ENCODE results near the gene ZNF639.

ZNF639 gene

DNA sequence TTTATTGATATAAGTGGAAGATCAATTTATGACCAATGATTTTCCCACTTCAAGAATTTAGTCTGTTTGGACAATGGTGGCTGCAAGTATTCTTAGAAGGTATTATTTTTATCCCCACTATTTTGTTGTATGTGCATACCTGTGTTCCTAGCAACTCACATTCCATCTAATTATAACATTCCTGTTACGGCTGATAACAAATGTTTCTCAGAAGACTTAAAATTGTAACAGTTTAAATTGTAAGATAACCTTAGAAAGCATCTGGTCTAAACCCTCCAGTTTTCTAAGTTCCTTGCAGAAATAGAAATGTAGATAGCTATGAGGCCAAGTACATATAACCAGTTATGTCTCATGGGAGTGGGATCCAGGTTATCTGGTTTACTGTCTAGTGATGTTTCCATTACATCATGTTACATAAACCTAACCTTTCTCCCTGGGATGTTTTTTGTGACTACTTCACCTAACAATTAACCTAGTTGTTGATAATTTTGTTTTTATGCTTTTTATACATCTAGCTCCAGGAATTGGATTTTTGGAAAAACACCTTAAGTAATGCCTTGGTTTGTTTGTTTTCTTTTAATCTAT is 13.6 kb downstream of the ZNF639 start:
- ATAC-seq (no peak), DNase-seq (ENCODE audit: low spot score in 2 of 2) (no peak)
- H3K36me3 Mint-ChIP-seq, result peaks cover 66% of the 10 kb centered on the region
- H3K4me1 Mint-ChIP-seq, result no peaks in the 10 kb centered on the region
- H3K9me3 Mint-ChIP-seq, result no peaks in the 10 kb centered on the region
- H3K4me3 Mint-ChIP-seq, result no peak overlapping the region
- no peak overlapping the region for H3K27ac Mint-ChIP-seq

DNA sequence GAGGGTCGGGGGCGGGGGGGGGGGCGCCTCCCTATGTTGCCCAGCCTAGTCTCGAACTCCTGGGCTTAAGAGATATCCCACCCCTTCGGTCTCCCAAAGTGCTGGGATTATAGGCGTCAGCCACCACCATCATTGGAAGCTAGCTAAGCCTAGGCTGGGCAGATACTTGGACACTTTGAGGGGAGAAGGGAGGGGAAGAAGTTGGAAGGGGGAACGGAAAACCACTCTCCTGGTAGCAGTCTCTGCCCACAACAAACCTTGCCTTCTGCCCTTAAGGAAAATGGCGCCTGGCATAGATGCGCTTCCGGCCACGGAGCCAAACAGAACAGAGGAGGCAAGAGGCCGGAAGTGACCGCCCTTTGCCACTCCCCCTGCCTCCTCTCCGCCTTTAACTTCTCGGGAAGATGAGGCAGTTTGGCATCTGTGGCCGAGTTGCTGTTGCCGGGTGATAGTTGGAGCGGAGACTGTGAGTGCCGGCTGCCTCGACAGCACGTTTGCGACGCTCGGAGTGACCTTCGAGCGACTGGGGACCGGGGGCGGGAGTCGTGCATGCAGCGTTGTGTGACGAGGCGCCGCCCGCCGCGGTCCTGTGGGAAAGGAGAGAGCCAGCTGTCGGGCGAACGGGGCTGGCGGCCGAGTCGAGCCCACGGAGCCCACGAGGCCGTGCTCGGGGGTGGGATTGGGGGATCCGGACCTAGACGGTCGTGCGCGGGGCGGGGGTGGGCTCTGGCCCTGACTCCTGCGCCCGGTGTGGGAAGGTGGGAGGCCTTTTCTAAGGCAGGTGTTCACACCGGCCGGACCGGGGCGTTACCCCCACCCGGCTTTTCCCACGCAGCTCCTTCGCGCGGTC is 24.7 kb downstream of the ZNF639 start, which contains the start of gene MFN1:
TSS of gene MFN1 (plus strand) at position 365 of the 850 bp plus-strand sequence. CDS start 1,143 bp downstream, outside the sequence.
- peaks cover 36% of the 10 kb centered on the region for H3K36me3 Mint-ChIP-seq
- H3K9me3 Mint-ChIP-seq, result no peaks in the 10 kb centered on the region
- peak; percentile 98 for ATAC-seq
- no peaks in the 10 kb centered on the region for H3K4me1 Mint-ChIP-seq
- peak; percentile 69 to 91 for DNase-seq (ENCODE audit: low spot score in 2 of 2)
- H3K4me3 Mint-ChIP-seq, result peak within 1 kb of the TSS; percentile 96
- peak within 1 kb of the TSS; percentile 96 for H3K27ac Mint-ChIP-seq

DNA sequence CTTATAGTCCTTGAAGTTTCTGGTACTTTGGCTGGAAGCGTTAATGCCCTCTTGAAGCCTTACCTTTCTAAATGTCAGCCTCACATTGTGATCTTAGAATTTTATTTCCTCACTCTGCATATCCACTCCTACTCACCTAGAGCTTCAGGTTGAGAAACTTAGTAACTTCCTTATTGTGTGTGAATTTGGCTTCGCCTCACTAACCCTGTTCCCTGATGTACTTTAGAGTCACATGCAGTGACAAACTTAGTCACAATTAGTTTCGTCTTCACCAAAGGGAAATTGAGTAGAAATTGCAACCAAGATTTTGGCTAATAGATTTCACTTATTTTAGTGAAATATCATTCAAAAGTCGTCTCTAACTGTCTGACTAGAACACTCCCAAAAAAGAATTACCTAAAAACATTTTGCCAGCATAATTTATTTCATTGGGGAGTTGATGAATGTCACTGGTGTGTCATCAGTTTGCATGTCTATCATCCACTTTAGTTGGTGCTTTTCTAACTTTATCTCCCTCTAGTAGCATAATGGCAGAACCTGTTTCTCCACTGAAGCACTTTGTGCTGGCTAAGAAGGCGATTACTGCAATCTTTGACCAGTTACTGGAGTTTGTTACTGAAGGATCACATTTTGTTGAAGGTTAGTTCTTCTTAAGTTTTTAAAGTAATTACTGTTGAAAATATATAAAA is 25.6 kb downstream of the ZNF639 start:
- no peaks in the 10 kb centered on the region for H3K4me1 Mint-ChIP-seq
- H3K36me3 Mint-ChIP-seq, result peaks cover 45% of the 10 kb centered on the region
- no peak for DNase-seq (ENCODE audit: low spot score in 2 of 2)
- no peaks in the 10 kb centered on the region for H3K9me3 Mint-ChIP-seq
- H3K4me3 Mint-ChIP-seq, result peak overlapping the region; percentile 96
- peak; percentile 44 for ATAC-seq
- H3K27ac Mint-ChIP-seq, result peak overlapping the region; percentile 96

DNA sequence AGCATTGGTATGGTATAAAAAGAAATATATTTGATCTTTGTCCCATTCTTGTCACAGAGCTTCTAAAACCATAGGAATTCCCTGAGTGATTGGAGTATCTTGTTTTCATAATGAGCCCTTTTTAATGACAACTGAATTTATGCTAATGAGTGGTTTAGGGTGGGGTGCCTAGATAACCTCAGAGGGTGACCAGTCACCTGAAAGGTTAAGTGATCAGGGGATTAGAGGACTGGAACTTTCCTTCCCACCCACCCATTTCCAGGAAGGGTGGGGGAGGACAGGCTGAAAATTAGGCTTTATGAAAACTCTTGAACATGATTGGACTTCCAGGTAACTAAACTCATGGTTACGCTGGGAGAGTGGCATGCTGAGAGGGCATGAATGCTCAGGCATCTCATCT is 33.2 kb downstream of the ZNF639 start:
- Mint-ChIP-seq H3K27ac (peak overlapping the region; percentile 71), H3K9me3 (no peaks in the 10 kb centered on the region), H3K36me3 (peaks cover 100% of the 10 kb centered on the region), H3K4me3 (no peak overlapping the region), H3K4me1 (peaks cover 23% of the 10 kb centered on the region)
- ATAC-seq (no peak), DNase-seq (ENCODE audit: low spot score in 2 of 2) (no peak)

DNA sequence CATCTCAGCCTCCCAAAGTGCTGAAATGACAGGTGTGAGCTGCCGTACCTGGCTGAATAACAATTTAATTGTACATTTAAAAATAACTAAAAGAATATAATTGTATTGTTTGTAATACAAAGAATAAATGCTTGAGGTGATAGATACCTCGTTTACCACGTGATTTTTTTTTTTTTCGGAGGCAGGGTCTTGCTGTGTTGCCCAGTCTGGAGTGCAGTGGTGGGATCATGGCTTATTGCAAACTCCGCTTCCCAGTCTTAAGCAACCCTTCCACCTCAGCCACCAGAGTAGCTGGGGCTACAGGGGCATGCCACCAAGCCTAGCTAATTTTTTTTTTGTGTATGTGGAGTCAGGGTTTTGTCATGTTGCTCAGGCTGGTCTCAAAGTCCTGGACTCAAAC is 40.5 kb downstream of the ZNF639 start:
- Mint-ChIP-seq H3K27ac (no peak overlapping the region), H3K36me3 (peaks cover 99% of the 10 kb centered on the region), H3K9me3 (no peaks in the 10 kb centered on the region), H3K4me3 (no peak overlapping the region), H3K4me1 (no peaks in the 10 kb centered on the region)
- no peak for ATAC-seq
- DNase-seq (ENCODE audit: low spot score in 2 of 2), result no peak

DNA sequence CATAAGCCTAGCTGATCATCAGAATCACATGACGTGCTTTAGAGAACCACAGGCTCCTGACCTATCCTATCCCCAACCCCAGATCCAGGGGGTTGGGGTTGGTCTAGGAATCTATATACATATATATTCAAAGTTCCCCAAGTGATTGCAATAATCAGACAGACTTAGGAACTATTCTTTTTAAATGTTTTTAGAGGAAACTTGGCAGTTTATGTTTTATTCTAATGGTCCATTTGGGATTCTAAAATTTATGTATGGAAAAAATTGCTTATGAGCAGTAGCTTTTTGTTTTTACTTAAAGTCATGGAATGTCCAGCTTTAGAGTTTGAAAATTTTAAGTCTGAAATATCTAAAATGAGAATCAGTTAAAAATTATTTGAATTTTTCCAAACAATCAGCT is 46.8 kb downstream of the ZNF639 start:
- Mint-ChIP-seq H3K4me1 (no peaks in the 10 kb centered on the region), H3K4me3 (no peak overlapping the region), H3K9me3 (no peaks in the 10 kb centered on the region), H3K27ac (no peak overlapping the region), H3K36me3 (peaks cover 72% of the 10 kb centered on the region)
- ATAC-seq, result no peak
- no peak for DNase-seq (ENCODE audit: low spot score in 2 of 2)

DNA sequence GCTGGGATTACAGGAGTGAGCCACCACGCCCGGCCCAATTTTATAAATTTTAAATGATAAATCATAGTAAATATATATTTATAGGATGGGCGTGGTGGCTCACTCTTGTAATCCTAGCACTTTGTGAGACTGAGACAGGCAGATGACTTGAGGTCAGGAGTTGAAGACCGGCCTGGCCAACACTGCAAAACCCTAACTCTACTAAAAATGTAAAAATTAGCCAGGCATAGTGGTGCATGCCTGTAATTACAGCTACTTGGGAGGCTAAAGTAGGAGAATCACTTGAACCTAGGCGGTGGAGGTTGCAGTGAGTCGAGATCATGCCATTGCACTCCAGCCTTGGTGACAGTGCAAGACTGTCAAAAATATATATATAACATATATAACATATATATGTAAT is 51.1 kb downstream of the ZNF639 start:
- Mint-ChIP-seq H3K4me1 (no peaks in the 10 kb centered on the region), H3K27ac (no peak overlapping the region), H3K9me3 (no peaks in the 10 kb centered on the region), H3K4me3 (no peak overlapping the region), H3K36me3 (peaks cover 71% of the 10 kb centered on the region)
- ATAC-seq (no peak), DNase-seq (ENCODE audit: low spot score in 2 of 2) (no peak)

DNA sequence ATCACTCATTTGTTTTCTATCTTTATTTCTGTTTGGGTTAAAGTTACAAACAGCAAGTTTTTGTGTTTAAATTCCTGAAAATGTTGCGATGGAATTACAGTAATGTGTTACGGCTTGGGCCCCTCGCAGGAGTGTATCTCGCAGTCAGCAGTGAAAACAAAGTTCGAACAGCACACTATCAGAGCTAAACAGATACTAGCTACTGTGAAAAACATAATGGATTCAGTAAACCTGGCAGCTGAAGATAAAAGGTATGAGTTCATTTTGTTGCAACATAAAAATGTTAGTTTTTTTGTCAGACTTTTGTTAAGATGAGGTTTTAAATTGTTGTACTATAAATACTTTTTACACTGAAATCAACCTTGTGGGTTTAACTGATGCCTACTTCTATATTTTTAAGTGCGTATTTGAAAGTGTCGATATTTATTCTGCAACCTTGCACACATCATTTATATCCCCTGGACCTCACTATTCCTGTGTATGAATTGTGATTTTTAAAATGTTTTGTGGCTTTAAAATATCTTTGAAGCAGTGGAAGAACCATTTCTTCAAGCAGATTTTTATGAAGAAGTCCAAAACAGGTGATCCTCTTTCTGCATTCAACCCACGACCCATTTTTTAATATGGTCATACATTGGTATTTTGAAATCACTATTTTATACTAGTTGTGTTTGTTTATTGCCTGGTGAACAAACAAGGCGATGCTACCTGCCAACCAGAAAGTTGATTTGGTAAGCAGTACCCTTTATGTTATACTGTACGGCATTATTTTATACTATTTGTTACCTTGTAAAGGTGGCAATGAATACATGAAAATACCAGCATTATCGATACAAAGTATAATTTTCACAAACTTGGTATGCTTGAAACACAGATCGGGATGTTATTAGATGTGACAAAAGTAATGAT is 52.5 kb downstream of the ZNF639 start:
- ATAC-seq (no peak), DNase-seq (ENCODE audit: low spot score in 2 of 2) (no peak)
- no peak overlapping the region for H3K27ac Mint-ChIP-seq
- no peaks in the 10 kb centered on the region for H3K4me1 Mint-ChIP-seq
- H3K36me3 Mint-ChIP-seq, result peaks cover 75% of the 10 kb centered on the region
- H3K4me3 Mint-ChIP-seq, result no peak overlapping the region
- H3K9me3 Mint-ChIP-seq, result no peaks in the 10 kb centered on the region

DNA sequence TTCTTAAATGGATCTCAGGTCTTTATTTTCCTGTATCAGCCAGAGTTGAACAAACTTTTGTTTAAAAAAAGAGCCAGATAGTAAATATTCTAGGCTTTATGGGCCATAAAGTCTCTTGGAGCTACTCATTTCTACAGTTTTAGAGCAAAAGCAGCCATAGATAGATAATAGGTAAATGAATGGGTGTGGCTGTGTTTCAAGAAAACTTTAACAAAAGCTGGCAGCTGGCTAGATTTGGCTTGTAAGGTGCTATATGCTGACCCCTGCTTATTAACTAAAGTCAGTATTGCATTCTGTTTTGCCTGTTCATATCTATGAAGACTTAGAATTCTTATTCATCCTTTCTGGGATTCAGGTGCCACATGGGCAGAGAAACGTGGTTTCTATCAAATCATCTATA is 53.6 kb downstream of the ZNF639 start:
- H3K4me1 Mint-ChIP-seq, result no peaks in the 10 kb centered on the region
- ATAC-seq, result no peak
- peaks cover 68% of the 10 kb centered on the region for H3K36me3 Mint-ChIP-seq

More for the DNA sequence above, 53.6 kb downstream of the ZNF639 start:
- H3K27ac Mint-ChIP-seq, result no peak overlapping the region
- H3K4me3 Mint-ChIP-seq, result no peak overlapping the region
- DNase-seq (ENCODE audit: low spot score in 2 of 2), result no peak
- H3K9me3 Mint-ChIP-seq, result no peaks in the 10 kb centered on the region

All from stimulated activated effector memory CD8-positive, alpha-beta T cell treated with anti-CD3 and anti-CD28 coated beads, Interleukin-12 subunit alpha, Interleukin-12 subunit beta, amount 100 ng/mL, for 72 hours (primary cell).